OCI-LY1 (cell line): ENCODE results near the gene GCN1.

Experiments
- H2AFZ ChIP-seq: fragments of 200-600 bp; sonication (generic), shearing (Covaris generic); 2 replicates; pipeline ENCODE4 v1.6.0; 2014; ENCODE audit warnings: antibody characterized with exemption, mild to moderate bottlenecking, low read length
- H3F3A ChIP-seq: fragments of 200-600 bp; sonication (generic), shearing (Covaris generic); 2 replicates; pipeline ENCODE4 v1.6.0; 2014; ENCODE audit warnings: mild to moderate bottlenecking, antibody characterized with exemption, low read length, moderate library complexity; ENCODE audit not compliant: insufficient read depth
- H3K27ac ChIP-seq: fragments of 200-600 bp; sonication (generic); 2 replicates; pipeline ENCODE4 v1.5.1; 2014; ENCODE audit warnings: low read length, mixed run types, mild to moderate bottlenecking, low read depth; ENCODE audit not compliant: poor library complexity, severe bottlenecking
- H3K27me3 ChIP-seq: fragments of 200-600 bp; sonication (generic); 2 replicates; pipeline ENCODE4 v1.6.0; 2014; ENCODE audit warnings: antibody characterized with exemption, mild to moderate bottlenecking, low read length, moderate library complexity; ENCODE audit not compliant: insufficient read depth
- H3K36me3 ChIP-seq: fragments of 200-600 bp; sonication (generic); 2 replicates; pipeline ENCODE4 v1.6.1; 2014; ENCODE audit warnings: mild to moderate bottlenecking, antibody characterized with exemption, low read length, moderate library complexity, mixed read lengths; ENCODE audit not compliant: insufficient read depth
- H3K4me1 ChIP-seq: fragments of 200-600 bp; sonication (generic); 2 replicates; pipeline ENCODE4 v1.5.1; 2014; ENCODE audit warnings: mild to moderate bottlenecking, low read length, moderate library complexity; ENCODE audit not compliant: insufficient read depth, severe bottlenecking
- H3K4me2 ChIP-seq: fragments of 200-600 bp; sonication (generic), shearing (Covaris generic); 2 replicates; pipeline ENCODE4 v1.6.1; 2014; ENCODE audit warnings: low read length
- H3K4me3 ChIP-seq: fragments of 200-600 bp; sonication (generic); 2 replicates; pipeline ENCODE4 v1.5.1; 2014; ENCODE audit warnings: low read length, low read depth, mild to moderate bottlenecking, mixed read lengths; ENCODE audit not compliant: poor library complexity, severe bottlenecking
- H3K79me2 ChIP-seq: fragments of 200-600 bp; shearing (Covaris generic); 2 replicates; pipeline ENCODE4 v1.6.1; 2016; ENCODE audit warnings: mixed run types, low read length, mixed read lengths; ENCODE audit not compliant: insufficient read depth
- H3K9ac ChIP-seq: fragments of 200-600 bp; sonication (generic), shearing (Covaris generic); 2 replicates; pipeline ENCODE4 v1.6.1; 2014; ENCODE audit warnings: mild to moderate bottlenecking, low read length, mixed read lengths
- H3K9me2 ChIP-seq: fragments of 200-600 bp; sonication (generic), shearing (Covaris generic); 2 replicates; pipeline ENCODE4 v1.6.1; 2014; ENCODE audit warnings: low read depth, mild to moderate bottlenecking, low read length, mixed read lengths
- H3K9me3 ChIP-seq: fragments of 200-600 bp; shearing (Covaris generic); 2 replicates; pipeline ENCODE4 v1.6.1; 2014; ENCODE audit warnings: low read length, mixed read lengths
- H4K20me1 ChIP-seq: fragments of 200-600 bp; sonication (generic), shearing (Covaris generic); 2 replicates; pipeline ENCODE4 v1.6.0; 2016; ENCODE audit warnings: mild to moderate bottlenecking, low read length; ENCODE audit not compliant: insufficient read depth
- EZH2 ChIP-seq: fragments of 200-600 bp; sonication (generic), shearing (Covaris generic); IDR thresholded peaks from 2 replicates; pipeline ENCODE4 v1.8.0; 2017; ENCODE audit warnings: borderline replicate concordance, mixed run types, mild to moderate bottlenecking, antibody characterized with exemption, low read length, moderate library complexity, mixed read lengths
- TF ChIP-seq, protein P1 (sequence below): fragments of 200-600 bp; sonication (generic), shearing (Covaris generic); IDR thresholded peaks from 2 replicates; pipeline ENCODE4 v1.5.1; 2017; ENCODE audit warnings: mild to moderate bottlenecking, antibody characterized with exemption, low read length, moderate library complexity, mixed read lengths

The GCN1 gene

DNA sequence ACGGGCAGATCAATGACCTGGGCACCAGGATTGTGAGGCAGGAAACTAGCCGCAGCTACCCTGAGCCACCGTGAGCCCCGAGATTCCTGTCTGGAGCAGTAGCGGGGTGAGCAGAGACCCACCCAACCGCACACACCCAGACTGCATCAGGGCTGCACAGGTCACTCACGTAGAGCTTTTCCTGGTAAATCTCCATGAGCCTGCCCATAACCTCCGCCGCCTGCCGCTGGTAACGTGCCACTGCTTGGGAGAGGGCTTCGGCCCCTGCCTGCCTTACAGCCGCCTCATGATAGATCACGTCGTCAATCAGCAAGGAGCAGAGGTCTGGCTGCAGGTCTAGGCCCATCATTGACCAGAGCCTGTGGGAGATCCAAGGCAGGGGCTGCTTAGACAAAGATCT lies 39.4 kb downstream of the GCN1 start:
- H3K79me2 ChIP-seq, result no peaks in the 10 kb centered on the region
- H3K4me1 ChIP-seq, result no peaks in the 10 kb centered on the region
- H3K9ac ChIP-seq, result no peak overlapping the region
- H3K9me3 ChIP-seq, result no peaks in the 10 kb centered on the region
- peaks cover 90% of the 10 kb centered on the region for H3K36me3 ChIP-seq
- no peaks in the 10 kb centered on the region for H4K20me1 ChIP-seq
- no peak overlapping the region for H3K4me2 ChIP-seq
- H3F3A ChIP-seq, result no peaks in the 10 kb centered on the region
- no peak overlapping the region for H2AFZ ChIP-seq
- H3K9me2 ChIP-seq, result no peaks in the 10 kb centered on the region
- TF ChIP-seq, protein P1, sequence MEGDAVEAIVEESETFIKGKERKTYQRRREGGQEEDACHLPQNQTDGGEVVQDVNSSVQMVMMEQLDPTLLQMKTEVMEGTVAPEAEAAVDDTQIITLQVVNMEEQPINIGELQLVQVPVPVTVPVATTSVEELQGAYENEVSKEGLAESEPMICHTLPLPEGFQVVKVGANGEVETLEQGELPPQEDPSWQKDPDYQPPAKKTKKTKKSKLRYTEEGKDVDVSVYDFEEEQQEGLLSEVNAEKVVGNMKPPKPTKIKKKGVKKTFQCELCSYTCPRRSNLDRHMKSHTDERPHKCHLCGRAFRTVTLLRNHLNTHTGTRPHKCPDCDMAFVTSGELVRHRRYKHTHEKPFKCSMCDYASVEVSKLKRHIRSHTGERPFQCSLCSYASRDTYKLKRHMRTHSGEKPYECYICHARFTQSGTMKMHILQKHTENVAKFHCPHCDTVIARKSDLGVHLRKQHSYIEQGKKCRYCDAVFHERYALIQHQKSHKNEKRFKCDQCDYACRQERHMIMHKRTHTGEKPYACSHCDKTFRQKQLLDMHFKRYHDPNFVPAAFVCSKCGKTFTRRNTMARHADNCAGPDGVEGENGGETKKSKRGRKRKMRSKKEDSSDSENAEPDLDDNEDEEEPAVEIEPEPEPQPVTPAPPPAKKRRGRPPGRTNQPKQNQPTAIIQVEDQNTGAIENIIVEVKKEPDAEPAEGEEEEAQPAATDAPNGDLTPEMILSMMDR, result no peak
- no peak for TF ChIP-seq EZH2
- no peaks in the 10 kb centered on the region for H3K27me3 ChIP-seq
- no peak overlapping the region for H3K4me3 ChIP-seq
- H3K27ac ChIP-seq, result no peak overlapping the region

DNA sequence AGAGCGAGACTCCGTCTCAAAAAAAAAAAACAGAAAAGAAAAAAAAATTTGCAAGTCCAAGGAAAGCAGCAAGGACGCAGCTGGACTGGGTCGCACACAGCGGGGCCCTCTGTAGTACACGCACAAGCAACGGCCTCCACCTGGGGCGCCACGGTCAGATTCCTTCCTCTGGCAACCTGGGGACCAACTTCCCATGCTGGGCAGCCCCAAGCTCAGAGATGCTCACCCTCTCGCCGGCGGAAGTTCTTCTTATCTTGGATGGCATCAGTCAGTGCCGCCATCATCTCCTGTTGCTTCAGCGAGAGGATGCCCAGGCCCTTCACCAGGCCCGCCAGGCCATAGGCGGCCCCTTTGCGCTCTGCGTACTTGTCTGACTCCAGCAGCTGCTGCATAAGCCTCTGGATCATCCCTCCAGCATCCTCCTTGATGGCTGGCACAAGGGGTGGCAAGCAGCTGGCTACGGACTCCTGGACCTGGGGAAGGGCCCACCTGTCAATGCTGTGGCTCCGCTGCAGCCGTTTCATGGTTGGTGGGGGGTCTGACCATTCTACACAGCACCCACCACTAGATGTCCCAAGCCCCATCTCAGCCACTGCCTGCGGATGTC lies 43.5 kb downstream of the GCN1 start:
- Histone ChIP-seq H3K9me2 (no peaks in the 10 kb centered on the region), H3K4me1 (no peaks in the 10 kb centered on the region), H3K4me2 (no peak overlapping the region), H3K4me3 (no peak overlapping the region), H3K9me3 (no peaks in the 10 kb centered on the region), H3K9ac (no peak overlapping the region), H3F3A (no peaks in the 10 kb centered on the region), H3K79me2 (no peaks in the 10 kb centered on the region), H2AFZ (no peak overlapping the region), H3K27ac (no peak overlapping the region), H3K36me3 (peaks cover 88% of the 10 kb centered on the region), H4K20me1 (no peaks in the 10 kb centered on the region), H3K27me3 (no peaks in the 10 kb centered on the region)
- no peak for TF ChIP-seq EZH2
- TF ChIP-seq, protein P1, result no peak

DNA sequence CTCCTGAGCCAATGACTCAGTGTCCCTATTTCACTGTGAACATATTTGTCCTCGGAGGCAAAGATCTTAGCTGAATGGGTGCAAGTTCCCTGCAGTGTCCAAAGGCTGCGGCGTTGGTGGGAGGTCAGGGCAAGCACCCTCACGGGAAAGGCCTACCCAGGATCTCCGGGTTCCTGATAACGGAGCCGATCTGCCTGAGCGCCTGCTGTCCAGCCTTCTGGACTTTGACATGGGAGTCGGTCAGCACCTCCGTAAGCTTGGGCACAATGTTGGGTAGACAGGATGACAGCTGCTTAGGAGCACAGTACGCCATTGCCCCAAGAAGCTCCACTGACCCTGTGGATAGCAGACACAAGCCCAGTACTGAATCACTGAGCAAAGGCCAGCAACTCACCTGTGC lies 46.5 kb downstream of the GCN1 start:
- Histone ChIP-seq H4K20me1 (no peaks in the 10 kb centered on the region), H3F3A (no peaks in the 10 kb centered on the region), H3K27ac (no peak overlapping the region), H2AFZ (no peak overlapping the region), H3K4me3 (no peak overlapping the region), H3K9me3 (no peaks in the 10 kb centered on the region), H3K36me3 (peaks cover 87% of the 10 kb centered on the region), H3K4me2 (no peak overlapping the region), H3K79me2 (no peaks in the 10 kb centered on the region), H3K4me1 (no peaks in the 10 kb centered on the region), H3K9me2 (no peaks in the 10 kb centered on the region), H3K9ac (no peak overlapping the region), H3K27me3 (no peaks in the 10 kb centered on the region)
- no peak for TF ChIP-seq EZH2
- TF ChIP-seq, protein P1, result no peak
